IMR-90 (cell line): ENCODE measurements around the gene ADAMTS6.

Experiments
- CEBPB ChIP-seq: IDR thresholded peaks from 2 replicates; pipeline ENCODE4 v1.6.1; 2012; ENCODE audit warnings: low read depth, low read length, improper control_type of control experiment
- CHD1 ChIP-seq: IDR thresholded peaks from 2 replicates; pipeline ENCODE4 v1.6.1; 2012; ENCODE audit warnings: low read depth, low read length, improper control_type of control experiment
- CTCF ChIP-seq: conservative IDR thresholded peaks from 2 replicates; pipeline ENCODE4 v1.5.1; 2012; ENCODE audit warnings: mild to moderate bottlenecking, low read depth, low read length, improper control_type of control experiment
- ELK1 ChIP-seq: fragments of 150-350 bp; IDR thresholded peaks from 2 replicates; pipeline ENCODE4 v1.6.1; 2016; ENCODE audit warnings: low read depth, mild to moderate bottlenecking, low read length, moderate library complexity, borderline replicate concordance
- POLR2A ChIP-seq: IDR thresholded peaks from 2 replicates; pipeline ENCODE4 v1.6.1; 2012; ENCODE audit warnings: mild to moderate bottlenecking, low read depth, low read length
- RCOR1 ChIP-seq: IDR thresholded peaks from 2 replicates; pipeline ENCODE4 v1.6.1; 2012; ENCODE audit warnings: mild to moderate bottlenecking, low read length, improper control_type of control experiment; ENCODE audit not compliant: insufficient replicate concordance
- RFX5 ChIP-seq: IDR thresholded peaks from 2 replicates; pipeline ENCODE4 v1.8.0; 2012; ENCODE audit warnings: low read depth, mild to moderate bottlenecking, low read length, moderate library complexity
- SMC3 ChIP-seq: fragments of 150-350 bp; IDR thresholded peaks from 2 replicates; pipeline ENCODE4 v1.6.1; 2016; ENCODE audit warnings: low read depth, mild to moderate bottlenecking, antibody characterized with exemption, low read length, moderate library complexity
- USF2 ChIP-seq: fragments of 150-350 bp; IDR thresholded peaks from 2 replicates; pipeline ENCODE4 v1.6.1; 2017; ENCODE audit warnings: mild to moderate bottlenecking, antibody characterized with exemption, low read length, low read depth

- TF ChIP-seq CTCF (no peak), USF2 (no peak), POLR2A (no peak), CEBPB (no peak), SMC3 (no peak), RCOR1 (no peak), CHD1 (no peak), ELK1 (no peak), RFX5 (no peak)
Observed at GRCh38 chr5:65191554-65192135, 290.1 kb downstream of the ADAMTS6 start.
